GM12865 (cell line): Measurements from ENCODE around the gene FKBP5.
A peak's percentile ranks its signal among the peaks of the same experiment; 100 is the strongest.

Source experiments
- DNase-seq: peaks from one replicate; pipeline ENCODE4 v3.0.0; 2010; ENCODE audit warnings: low read depth
- H3K4me3 ChIP-seq: 2 replicates; pipeline ENCODE4 v1.5.1; 2011; ENCODE audit warnings: mild to moderate bottlenecking, low read depth, low read length, control low read depth
- CTCF ChIP-seq: IDR thresholded peaks from 2 replicates; pipeline ENCODE4 v1.5.1; 2011; ENCODE audit warnings: low read length, control low read depth, low read depth, inconsistent platforms; ENCODE audit not compliant: insufficient read depth; ENCODE audit errors: missing control alignments

Gene FKBP5

GRCh38 chr6:35669451-35670045 is 19.2 kb downstream of the FKBP5 start:
- no peak for TF ChIP-seq CTCF
- DNase-seq: peak; percentile 64
- H3K4me3 ChIP-seq: peak overlapping the region; percentile 58

GRCh38 chr6:35668744-35669450 is 19.8 kb downstream of the FKBP5 start:
- TF ChIP-seq CTCF: no peak
- peak overlapping the region; percentile 58 for H3K4me3 ChIP-seq
- DNase-seq: no peak

GRCh38 chr6:35668096-35668495 is 20.6 kb downstream of the FKBP5 start:
- no peak for TF ChIP-seq CTCF
- DNase-seq: no peak

GRCh38 chr6:35665573-35665972 is 23.1 kb downstream of the FKBP5 start:
- no peak overlapping the region for H3K4me3 ChIP-seq
- peak; percentile 6 for DNase-seq
- no peak for TF ChIP-seq CTCF

More at GRCh38 chr6:35668096-35668495, 20.6 kb downstream of the FKBP5 start:
- no peak overlapping the region for H3K4me3 ChIP-seq

- no peak overlapping the region for H3K4me3 ChIP-seq
- TF ChIP-seq CTCF: no peak
- DNase-seq: no peak
These were observed 23.8 kb downstream of the FKBP5 start for GRCh38 chr6:35664945-35665344.

- peak; percentile 16 for DNase-seq
- H3K4me3 ChIP-seq: no peak overlapping the region
- no peak for TF ChIP-seq CTCF
These were observed 25.1 kb downstream of the FKBP5 start for GRCh38 chr6:35663447-35664235.
